Measurements from ENCODE around the gene TRERF1.

TRERF1 gene

DNA sequence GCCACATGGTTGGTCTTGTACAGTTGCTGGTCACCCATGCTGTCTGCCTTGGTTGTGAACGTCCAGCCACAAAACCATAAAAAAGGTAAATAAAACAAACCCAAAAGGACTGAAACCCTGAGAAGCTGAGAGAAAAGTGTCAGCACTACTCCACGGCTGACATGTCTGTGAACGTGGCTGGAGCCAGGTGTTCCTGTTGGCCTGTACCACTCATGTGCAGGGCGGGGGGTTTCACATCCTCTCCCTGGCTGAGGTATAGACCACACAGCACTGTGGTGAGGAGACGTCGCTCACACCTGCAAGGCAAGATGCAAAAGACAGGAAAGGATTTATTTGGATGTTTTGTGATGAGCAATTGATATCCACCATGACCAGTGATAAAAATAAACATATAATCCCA lies 182.2 kb downstream of the TRERF1 start:
- TF ChIP-seq ZC3H10 (CRISPR knock-in tag; IDR thresholded peaks at IDR 0.05) (no peak), OSR1 (CRISPR knock-in tag; IDR thresholded peaks at IDR 0.05) (no peak)
- no peak for ATAC-seq

DNA sequence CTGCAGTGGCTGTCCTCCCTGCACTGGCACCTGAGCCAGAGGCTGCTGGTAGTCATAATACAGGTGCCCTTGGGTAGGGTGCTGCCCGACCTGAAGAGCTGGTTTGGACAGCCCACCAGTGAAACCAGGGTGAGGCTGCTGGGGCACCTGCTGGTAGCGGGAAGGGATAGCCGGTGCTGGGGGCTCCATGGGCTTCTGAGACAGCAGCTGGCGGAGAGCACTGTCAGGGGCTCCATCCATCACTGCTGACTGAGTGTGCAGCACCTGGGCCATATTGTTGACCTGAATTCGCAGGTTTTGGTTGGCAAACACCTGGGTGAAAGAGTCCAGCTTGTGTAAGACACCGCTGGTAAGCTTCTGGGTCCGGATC lies 182.9 kb downstream of the TRERF1 start:
- no peak for ATAC-seq
- TF ChIP-seq, protein P1, sequence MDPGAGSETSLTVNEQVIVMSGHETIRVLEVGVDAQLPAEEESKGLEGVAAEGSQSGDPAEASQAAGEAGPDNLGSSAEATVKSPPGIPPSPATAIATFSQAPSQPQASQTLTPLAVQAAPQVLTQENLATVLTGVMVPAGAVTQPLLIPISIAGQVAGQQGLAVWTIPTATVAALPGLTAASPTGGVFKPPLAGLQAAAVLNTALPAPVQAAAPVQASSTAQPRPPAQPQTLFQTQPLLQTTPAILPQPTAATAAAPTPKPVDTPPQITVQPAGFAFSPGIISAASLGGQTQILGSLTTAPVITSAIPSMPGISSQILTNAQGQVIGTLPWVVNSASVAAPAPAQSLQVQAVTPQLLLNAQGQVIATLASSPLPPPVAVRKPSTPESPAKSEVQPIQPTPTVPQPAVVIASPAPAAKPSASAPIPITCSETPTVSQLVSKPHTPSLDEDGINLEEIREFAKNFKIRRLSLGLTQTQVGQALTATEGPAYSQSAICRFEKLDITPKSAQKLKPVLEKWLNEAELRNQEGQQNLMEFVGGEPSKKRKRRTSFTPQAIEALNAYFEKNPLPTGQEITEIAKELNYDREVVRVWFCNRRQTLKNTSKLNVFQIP (CRISPR knock-in tag; IDR thresholded peaks at IDR 0.05; ENCODE audit: borderline replicate concordance, low read depth) = no peak
- TF ChIP-seq CSDC2 (CRISPR knock-in tag; IDR thresholded peaks at IDR 0.05) = no peak
- no peak for TF ChIP-seq TCF4 (CRISPR knock-in tag; IDR thresholded peaks at IDR 0.05; ENCODE audit: borderline replicate concordance)
- TF ChIP-seq ZNF565 (CRISPR knock-in tag; conservative IDR thresholded peaks at IDR 0.05; ENCODE audit: low read depth) = no peak
- TF ChIP-seq SNAI2 (CRISPR knock-in tag; IDR thresholded peaks at IDR 0.05) = no peak
- no peak for TF ChIP-seq ZNF8 (CRISPR knock-in tag; IDR thresholded peaks at IDR 0.05)
- TF ChIP-seq, protein P2, sequence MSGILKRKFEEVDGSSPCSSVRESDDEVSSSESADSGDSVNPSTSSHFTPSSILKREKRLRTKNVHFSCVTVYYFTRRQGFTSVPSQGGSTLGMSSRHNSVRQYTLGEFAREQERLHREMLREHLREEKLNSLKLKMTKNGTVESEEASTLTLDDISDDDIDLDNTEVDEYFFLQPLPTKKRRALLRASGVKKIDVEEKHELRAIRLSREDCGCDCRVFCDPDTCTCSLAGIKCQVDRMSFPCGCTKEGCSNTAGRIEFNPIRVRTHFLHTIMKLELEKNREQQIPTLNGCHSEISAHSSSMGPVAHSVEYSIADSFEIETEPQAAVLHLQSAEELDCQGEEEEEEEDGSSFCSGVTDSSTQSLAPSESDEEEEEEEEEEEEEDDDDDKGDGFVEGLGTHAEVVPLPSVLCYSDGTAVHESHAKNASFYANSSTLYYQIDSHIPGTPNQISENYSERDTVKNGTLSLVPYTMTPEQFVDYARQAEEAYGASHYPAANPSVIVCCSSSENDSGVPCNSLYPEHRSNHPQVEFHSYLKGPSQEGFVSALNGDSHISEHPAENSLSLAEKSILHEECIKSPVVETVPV (CRISPR knock-in tag; IDR thresholded peaks at IDR 0.05) = no peak
- TF ChIP-seq ISL1 (CRISPR knock-in tag; IDR thresholded peaks at IDR 0.05) = no peak
- no peak for TF ChIP-seq ZNF70 (CRISPR knock-in tag; IDR thresholded peaks at IDR 0.05)
- no peak for TF ChIP-seq ZFP30 (CRISPR knock-in tag; IDR thresholded peaks at IDR 0.05)
- no peak for TF ChIP-seq BACH2 (CRISPR knock-in tag; IDR thresholded peaks at IDR 0.05; ENCODE audit: borderline replicate concordance)
- TF ChIP-seq GLIS3 (CRISPR knock-in tag; IDR thresholded peaks at IDR 0.05) = no peak

DNA sequence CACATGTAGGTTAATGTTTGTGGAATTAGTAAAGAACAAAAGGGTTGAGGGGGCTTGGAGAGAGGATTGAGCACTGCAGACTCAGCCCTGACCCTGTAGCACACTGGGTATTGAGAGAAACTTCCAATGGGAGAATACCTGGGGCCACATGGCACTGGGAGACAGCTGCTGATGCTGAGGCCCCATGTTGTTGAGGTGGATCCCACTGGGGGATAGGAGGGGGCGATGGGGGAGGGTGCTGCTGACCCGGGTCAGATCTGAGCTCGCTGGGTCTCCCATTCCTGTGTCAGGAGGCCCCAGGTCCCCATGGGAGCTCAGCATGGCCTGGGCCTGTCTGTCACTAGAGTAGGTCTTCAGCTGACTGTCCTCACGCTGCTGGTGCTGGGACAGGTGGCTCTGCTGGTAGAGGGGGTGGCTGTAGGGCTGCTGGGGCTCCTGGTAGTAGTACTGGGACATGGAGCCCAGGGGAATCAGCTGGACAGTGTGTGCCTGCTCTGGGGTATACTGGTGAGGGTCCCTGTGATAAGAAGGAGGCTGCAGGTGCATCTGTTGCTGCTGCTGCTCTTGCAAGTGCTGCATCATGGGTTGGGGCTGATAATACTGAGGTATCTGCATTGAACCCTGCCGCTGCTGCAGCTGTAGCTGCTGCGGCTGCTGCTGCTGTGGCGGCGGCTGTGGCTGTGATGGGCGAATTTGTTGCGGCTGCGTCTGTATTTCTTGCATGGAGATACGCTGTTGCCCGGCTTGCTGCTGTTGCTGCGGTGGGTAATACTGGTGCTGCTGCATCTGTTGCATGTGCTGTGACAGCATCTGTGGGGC lies 183.5 kb downstream of the TRERF1 start:
- ATAC-seq = no peak
- TF ChIP-seq TCF4 (CRISPR knock-in tag; IDR thresholded peaks at IDR 0.05; ENCODE audit: borderline replicate concordance) (no peak), PPARA (CRISPR knock-in tag; IDR thresholded peaks at IDR 0.05; ENCODE audit: borderline replicate concordance) (no peak), RARB (CRISPR knock-in tag; IDR thresholded peaks at IDR 0.05) (no peak), ZFP3 (CRISPR knock-in tag; IDR thresholded peaks at IDR 0.05) (no peak), GLIS3 (CRISPR knock-in tag; IDR thresholded peaks at IDR 0.05) (no peak), OSR1 (CRISPR knock-in tag; IDR thresholded peaks at IDR 0.05) (no peak), ZNF70 (CRISPR knock-in tag; IDR thresholded peaks at IDR 0.05) (no peak), CSDC2 (CRISPR knock-in tag; IDR thresholded peaks at IDR 0.05) (no peak), TOX (CRISPR knock-in tag; IDR thresholded peaks at IDR 0.05; ENCODE audit: borderline replicate concordance) (no peak), ESRRG (CRISPR knock-in tag; IDR thresholded peaks at IDR 0.05) (no peak), ZC3H10 (CRISPR knock-in tag; IDR thresholded peaks at IDR 0.05) (no peak), ZFP30 (CRISPR knock-in tag; IDR thresholded peaks at IDR 0.05) (no peak)
- TF ChIP-seq, protein P3, sequence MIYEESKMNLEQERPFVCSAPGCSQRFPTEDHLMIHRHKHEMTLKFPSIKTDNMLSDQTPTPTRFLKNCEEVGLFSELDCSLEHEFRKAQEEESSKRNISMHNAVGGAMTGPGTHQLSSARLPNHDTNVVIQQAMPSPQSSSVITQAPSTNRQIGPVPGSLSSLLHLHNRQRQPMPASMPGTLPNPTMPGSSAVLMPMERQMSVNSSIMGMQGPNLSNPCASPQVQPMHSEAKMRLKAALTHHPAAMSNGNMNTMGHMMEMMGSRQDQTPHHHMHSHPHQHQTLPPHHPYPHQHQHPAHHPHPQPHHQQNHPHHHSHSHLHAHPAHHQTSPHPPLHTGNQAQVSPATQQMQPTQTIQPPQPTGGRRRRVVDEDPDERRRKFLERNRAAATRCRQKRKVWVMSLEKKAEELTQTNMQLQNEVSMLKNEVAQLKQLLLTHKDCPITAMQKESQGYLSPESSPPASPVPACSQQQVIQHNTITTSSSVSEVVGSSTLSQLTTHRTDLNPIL (CRISPR knock-in tag; IDR thresholded peaks at IDR 0.05; ENCODE audit: low read depth) = no peak
- TF ChIP-seq, protein P4, sequence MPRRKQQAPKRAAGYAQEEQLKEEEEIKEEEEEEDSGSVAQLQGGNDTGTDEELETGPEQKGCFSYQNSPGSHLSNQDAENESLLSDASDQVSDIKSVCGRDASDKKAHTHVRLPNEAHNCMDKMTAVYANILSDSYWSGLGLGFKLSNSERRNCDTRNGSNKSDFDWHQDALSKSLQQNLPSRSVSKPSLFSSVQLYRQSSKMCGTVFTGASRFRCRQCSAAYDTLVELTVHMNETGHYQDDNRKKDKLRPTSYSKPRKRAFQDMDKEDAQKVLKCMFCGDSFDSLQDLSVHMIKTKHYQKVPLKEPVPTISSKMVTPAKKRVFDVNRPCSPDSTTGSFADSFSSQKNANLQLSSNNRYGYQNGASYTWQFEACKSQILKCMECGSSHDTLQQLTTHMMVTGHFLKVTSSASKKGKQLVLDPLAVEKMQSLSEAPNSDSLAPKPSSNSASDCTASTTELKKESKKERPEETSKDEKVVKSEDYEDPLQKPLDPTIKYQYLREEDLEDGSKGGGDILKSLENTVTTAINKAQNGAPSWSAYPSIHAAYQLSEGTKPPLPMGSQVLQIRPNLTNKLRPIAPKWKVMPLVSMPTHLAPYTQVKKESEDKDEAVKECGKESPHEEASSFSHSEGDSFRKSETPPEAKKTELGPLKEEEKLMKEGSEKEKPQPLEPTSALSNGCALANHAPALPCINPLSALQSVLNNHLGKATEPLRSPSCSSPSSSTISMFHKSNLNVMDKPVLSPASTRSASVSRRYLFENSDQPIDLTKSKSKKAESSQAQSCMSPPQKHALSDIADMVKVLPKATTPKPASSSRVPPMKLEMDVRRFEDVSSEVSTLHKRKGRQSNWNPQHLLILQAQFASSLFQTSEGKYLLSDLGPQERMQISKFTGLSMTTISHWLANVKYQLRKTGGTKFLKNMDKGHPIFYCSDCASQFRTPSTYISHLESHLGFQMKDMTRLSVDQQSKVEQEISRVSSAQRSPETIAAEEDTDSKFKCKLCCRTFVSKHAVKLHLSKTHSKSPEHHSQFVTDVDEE (CRISPR knock-in tag; IDR thresholded peaks at IDR 0.05) = no peak

DNA sequence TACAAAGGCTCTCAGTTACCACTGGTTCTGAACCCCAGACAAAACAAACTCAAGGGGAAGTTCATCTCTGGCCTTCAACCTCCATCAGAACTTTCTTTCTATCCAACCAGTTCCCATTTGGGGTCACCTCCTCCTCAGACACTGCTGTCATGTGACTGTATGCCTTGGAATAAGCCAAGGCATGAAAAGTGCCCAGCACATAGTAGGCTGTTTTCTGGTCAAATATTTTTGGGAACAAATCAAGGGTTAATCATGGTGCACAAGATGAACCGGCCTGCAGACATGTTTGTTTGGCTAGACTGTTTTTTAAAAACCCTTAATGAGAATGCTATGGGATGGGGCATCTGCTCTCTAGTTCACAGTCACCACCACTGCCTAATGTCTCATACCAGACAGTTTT lies 185.2 kb downstream of the TRERF1 start:
- no peak for ATAC-seq
- TF ChIP-seq, protein P2 (CRISPR knock-in tag; IDR thresholded peaks at IDR 0.05) = no peak
- no peak for TF ChIP-seq RARB (CRISPR knock-in tag; IDR thresholded peaks at IDR 0.05)
- TF ChIP-seq, protein P5, sequence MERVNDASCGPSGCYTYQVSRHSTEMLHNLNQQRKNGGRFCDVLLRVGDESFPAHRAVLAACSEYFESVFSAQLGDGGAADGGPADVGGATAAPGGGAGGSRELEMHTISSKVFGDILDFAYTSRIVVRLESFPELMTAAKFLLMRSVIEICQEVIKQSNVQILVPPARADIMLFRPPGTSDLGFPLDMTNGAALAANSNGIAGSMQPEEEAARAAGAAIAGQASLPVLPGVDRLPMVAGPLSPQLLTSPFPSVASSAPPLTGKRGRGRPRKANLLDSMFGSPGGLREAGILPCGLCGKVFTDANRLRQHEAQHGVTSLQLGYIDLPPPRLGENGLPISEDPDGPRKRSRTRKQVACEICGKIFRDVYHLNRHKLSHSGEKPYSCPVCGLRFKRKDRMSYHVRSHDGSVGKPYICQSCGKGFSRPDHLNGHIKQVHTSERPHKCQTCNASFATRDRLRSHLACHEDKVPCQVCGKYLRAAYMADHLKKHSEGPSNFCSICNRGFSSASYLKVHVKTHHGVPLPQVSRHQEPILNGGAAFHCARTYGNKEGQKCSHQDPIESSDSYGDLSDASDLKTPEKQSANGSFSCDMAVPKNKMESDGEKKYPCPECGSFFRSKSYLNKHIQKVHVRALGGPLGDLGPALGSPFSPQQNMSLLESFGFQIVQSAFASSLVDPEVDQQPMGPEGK (CRISPR knock-in tag; IDR thresholded peaks at IDR 0.05; ENCODE audit: borderline replicate concordance) = no peak
- no peak for TF ChIP-seq ZFP30 (CRISPR knock-in tag; IDR thresholded peaks at IDR 0.05)
- no peak for TF ChIP-seq ARNTL (CRISPR knock-in tag; IDR thresholded peaks at IDR 0.05; ENCODE audit: borderline replicate concordance, low read depth)
- no peak for TF ChIP-seq SNAI2 (CRISPR knock-in tag; IDR thresholded peaks at IDR 0.05)
- no peak for TF ChIP-seq ZNF8 (CRISPR knock-in tag; IDR thresholded peaks at IDR 0.05)
- TF ChIP-seq ZC3H10 (CRISPR knock-in tag; IDR thresholded peaks at IDR 0.05) = no peak
- no peak for TF ChIP-seq ESRRG (CRISPR knock-in tag; IDR thresholded peaks at IDR 0.05)
- TF ChIP-seq PPARA (CRISPR knock-in tag; IDR thresholded peaks at IDR 0.05; ENCODE audit: borderline replicate concordance) = no peak
